CD4-positive, alpha-beta T cell treated with Interleukin-15 for 1 hour (primary cell): ENCODE measurements around the gene NDUFA7.
"Not testable (repeated sequence)": the region's sequence is repeated elsewhere in the genome, so short reads cannot be mapped to it uniquely, and the experiment has no call there.

ENCODE experiments used
- DNase-seq: peaks from one replicate; pipeline ENCODE4 v3.0.0-alpha.2; 2020

Gene NDUFA7

DNA sequence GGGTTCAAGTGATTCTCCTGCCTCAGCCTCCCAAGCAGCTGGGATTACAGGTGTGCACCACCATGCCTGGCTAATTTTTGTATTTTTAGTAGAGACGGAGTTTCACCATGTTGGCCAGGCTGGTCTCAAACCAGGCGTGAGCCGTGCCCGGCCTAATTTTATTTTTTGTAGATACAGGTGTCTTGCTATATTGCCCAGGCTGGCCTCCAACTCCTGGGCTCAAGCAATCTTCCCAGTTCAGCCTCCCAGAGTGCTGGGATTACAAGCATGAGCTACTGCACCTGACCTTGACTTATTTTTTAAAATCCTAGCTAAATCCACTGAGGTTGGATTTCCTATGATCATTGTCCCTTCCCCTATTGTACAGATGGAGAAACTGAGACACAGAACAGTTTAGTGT is 20.3 kb upstream of the NDUFA7 start:
- not testable (repeated sequence) for DNase-seq

DNA sequence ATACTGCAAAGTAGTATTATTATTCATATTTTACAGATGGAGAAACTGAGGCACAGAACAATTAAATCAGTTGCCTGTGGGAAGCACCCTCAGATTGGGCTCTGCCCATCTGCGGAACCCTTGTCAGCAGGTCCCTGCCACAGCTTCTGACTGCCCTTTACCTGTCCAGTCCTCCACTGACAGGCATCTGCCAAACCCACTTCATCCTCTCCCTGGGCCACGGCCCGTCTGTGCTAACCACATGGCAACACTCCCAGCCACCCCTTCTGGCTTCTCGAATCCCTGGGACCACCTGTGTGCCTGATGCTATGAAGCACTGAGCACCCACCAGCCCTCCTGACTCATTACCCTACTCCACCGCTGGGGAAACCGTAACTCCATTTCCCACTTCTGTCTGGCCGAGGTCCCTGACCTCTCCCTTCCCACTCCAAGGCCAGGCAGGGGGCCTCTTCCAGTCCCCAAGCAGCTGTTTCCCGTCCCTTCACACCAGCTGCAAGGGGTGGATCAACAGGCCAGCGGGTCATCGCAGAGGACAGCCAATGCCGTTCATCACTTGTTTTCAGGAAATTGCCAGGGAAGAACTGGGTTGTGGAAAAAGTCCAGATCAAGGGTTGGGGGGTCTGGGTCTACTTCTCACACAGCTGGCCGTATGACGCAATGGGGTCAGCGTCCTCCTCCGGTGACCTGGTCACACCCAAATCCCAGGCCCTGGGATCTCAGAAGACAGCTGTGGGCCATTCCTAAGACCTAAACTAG is 19.3 kb upstream of the NDUFA7 start:
- no peak for DNase-seq

DNA sequence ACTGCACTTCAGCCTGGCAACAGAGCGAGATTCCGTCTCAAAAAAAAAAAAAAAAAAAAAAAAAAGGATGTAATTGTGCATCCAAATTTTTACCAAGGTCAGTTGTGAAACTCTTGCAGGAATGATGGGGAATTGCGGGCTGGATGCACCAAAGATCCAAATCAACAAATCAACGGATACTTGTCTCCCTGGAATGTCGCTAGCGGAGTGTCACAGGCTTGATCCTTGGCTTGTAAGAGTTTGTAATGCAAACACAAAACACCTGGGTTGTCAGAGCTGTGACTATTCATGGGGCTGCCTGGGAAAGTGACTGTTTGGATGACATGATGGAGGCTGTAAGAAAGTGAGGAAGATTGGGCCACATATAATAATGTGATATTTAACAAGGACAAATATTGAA is 17.7 kb upstream of the NDUFA7 start:
- DNase-seq = no peak

DNA sequence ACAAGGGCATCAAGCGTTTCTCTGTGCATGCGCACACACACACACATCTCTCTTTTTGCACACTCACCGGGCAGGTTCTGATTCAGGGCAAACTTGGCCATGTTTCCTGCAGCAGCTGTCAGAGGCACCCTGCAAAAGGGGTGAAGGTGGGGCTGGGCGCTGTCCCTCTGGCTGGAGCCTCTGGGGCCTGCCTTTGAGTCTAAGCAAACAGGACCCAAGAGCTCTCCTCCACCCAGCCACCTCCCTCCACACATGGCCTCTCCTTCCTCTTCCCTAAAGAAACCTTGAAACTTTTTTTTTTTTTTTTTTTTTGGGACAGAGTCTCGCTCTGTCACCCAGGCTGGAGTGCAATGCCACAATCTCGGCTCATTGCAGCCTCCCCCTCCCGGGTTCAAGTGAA is 16.6 kb upstream of the NDUFA7 start:
- DNase-seq = no peak

DNA sequence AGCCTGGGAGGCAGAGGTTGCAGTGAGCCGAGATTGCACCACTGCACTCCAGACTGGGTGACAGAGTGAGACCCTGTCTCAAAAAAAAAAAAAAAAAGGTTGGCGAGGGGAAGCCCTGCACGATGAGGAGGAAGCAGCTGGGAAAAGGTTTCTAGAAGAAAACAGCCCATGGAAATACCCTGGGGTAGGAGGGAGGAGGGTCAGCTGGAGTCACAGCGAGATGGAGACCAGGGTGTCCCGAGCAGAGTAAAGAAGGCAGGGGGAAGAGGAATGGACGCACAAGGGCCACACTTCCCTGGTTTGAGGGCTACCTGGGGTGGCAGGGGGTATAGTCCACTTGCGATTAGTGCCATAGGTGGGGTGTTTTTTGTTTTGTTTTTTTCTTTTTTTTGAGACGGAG is 15.5 kb upstream of the NDUFA7 start:
- no peak for DNase-seq

DNA sequence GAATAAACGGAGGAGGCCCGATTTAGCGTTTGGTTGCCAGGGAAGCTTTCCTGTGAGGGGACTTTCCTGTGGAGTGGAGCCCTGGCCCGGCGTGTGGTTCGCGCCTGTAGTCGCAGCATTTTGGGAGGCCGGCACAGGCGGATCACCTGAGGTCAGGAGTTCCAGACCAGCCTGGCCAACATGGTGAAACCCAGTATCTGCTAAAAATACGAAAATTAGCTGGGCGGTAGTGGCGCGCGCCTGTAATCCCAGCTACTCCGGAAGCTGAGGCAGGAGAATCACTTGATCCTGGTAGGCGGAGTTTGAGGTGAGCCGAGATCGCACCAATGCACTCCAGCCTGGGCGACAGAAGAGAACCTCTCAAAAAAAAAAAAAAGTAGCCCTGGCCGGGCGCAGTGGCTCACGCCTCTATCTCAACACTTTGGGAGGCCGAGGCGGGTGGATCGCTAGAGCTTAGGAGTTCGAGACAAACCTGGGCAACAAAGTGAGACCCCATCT is 14.9 kb upstream of the NDUFA7 start:
- DNase-seq = no peak

DNA sequence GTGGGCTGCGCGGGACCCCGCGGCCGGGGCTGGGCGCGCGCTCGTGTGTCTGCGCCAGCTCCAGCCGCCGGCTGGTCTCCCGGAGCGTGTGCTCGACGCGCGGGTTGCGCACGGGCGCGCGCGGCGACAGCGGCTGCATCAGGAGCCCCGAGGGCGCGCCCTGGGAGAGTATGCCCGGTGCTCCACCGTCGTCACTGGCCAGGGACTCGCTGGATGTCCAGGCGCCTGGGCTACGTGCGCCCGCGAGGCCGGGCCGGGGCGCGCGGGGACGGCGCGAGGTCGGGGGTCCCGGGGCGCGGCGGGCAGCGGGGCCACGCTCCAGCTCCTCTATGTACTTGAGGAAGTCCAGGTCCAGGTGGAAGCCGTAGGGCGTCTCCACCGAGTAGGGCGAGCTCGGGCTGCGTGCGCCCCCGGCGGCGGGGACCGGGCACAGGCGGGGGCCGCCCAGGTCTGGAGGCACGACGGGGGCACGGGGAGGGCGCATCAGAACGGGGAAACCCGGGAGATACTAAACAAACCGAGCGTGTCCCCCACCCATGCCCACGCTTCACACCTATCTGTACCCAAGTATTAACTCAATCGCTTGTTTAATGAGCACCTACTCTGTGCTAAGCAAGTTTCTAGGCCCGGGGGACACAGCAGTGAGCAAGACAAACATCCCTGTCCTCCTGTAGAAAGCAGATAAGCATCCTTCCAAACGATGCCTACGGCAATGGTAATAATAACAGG is 14.3 kb upstream of the NDUFA7 start:
- peak; percentile 30 for DNase-seq

DNA sequence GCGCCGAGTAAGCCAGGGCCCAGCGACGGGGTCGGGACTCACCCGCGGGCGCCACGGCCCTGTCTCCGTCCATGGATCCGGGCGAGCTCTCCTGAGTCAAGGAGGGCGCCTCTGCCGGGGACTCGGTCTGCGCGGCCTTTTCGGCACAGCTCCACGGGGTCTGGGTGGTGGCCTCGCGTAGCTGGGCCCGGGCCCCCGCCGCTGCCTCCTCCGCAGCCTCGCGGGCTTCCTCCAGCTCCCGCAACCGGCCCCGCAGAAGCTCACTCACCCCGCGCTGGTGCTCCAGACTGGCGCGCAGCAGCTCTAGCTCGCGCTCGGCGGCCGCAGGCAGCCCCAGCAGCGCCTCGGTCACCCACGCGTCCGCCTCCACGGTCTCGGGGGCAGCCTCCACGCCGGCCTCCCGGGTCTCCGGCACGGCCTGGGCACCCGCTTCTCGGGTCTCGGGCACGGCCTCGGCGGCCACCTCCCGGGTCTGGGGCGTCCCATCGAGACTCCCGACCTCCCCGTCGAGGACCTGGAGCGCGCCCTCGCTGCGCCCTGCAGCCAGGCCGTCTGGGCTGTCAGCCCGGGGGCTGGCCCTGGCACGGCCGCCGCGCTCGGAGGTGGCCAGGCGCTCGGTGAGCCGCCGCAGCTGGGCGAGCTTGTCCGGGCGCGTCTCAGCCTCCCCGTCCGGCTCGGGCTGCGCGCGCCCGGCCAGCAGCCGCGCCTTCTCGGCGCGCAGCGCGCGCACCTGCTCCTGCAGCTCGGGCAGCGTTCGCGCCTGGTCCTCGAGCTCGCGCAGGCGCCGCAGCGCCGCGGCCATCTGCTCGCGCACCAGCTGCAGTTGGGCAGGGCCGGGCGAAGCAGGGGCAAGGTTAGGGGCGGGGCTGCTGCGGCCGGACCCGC is 13.5 kb upstream of the NDUFA7 start:
- DNase-seq = peak; percentile 39

DNA sequence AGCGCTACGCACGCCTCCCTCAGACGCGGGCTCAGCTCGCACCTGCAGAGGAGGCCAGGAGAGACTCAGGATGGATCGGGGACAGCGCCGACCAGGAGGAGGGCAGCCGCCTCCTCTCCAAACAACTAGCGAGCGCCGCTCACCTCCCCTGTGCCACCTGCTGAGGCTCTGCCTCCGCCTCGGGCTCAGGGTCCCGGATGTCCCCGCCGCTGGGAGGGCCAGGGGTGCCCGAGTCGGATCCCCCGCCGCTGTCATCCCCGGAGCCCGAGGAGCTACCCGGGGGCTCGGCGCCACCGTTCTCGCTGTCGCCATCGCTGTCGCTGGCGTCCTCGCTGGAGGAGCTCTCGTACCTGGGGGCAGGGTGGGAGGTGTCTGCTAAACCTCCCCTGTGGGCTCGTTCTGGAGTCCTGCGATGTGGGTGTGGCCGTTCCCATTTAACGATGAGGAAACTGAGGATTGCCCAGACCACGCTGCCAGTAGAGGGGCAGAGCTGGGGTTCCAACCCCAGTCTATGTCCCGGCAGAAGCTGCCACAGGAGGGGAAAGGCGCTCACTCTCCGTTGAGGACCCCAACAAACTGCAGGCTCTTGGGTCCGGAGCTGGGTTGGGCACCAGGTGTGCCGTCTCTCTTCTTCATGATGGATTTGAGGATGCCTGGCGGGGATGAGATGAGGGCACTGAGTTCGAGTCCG is 12.7 kb upstream of the NDUFA7 start:
- DNase-seq = no peak

DNA sequence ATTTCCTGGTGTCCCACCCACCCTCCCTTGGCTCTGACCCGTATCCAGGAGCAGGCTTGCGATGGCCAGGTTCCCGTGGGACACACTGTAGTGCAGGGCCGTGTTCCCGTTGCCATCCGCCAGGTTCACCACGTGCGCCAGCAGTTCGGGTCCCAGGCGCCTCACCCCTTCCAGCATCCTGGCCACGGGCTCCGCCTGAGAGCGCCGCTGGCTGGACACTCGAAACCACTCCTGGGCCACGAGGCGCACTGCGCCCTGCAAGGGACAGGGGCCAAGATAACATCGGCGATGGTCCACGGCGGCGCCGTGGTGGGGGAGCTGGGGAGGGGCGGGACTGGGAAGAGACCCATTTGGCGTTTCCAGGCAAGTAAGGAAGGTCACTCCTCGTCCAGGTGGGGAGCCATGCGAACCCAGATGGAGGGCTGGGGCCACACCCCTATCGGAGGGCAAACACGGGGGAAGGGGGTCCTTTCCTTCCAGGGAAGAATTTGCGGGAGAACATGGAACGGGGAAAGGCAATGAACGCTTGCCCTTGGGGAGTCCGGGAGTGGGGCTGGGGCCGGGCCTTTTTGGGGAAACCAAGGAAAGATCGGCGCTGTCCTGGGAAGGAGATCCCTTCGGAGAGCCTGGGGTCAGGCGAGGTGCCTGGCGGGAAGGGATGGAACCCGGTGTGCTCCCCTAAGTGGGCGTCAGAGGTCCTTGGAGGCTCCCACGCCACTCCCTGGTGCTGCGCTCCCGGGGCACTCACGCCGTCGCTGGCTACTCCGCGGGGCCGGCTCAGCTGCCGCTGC is 12.0 kb upstream of the NDUFA7 start:
- DNase-seq = no peak

DNA sequence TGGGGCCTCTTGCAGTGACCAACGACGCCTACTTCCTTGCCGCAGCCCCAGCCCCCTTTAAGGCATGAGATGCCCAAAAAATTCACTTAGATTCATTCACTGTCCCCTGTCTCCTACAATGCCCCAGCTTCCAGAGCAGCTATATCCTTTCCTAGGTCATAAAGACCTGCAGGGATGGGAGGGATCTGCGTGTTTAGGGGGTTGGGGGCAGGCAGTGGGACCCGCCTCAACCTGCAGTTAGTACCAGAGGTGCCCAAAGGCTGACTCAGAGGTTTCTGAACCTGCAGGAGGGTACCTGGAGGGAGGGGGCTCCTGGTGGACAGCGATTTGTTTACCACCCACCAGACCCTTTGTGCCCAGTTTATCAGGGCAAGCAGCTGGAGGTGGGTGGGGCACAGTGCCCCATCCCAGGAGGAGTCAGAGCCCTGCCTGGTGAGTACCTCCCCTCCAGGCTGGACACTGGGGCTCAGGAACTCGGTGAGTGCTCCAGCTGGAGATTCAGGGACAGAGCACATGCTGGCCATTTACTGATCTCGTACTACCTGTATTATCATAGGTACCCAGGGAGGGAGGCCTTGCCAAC is 10.2 kb upstream of the NDUFA7 start:
- DNase-seq = no peak

DNA sequence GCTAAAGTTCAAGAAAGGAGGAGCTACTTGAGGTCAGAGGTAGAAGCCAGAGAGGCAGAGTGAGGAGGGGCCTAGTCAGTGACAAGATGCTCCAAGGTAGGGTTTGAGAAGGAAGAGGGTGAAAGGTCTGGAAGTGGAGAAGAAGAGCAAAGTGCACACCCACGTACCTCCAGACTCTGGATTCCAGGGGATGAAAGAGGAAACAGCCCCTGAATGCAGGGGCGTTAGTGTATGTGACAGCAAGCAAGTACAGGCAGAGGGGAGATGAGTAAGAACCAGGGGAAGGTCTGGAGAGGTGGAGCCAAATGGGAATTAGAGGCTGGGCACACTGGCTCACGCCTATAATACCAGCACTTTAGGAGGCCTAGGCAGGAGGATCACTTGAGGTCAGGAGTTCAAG is 8.8 kb upstream of the NDUFA7 start:
- DNase-seq = no peak

DNA sequence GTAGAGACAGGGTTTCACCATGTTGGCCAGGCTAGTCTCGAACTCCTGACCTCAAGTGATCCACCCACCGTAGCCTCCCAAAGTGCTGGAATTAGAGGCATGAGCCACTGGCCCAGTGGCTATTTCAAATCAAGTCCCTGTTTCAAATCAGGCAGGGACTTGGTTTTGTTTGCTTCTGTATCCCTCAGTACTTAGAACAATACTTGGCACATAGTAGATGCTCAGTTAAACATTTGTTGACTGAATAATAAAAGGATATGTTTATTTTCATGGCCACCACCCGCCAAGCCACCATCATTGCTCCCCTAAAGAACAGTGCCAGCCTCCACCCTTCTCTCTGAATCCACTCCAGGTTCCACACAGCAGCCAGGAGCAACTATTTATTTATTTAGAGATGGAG is 4.3 kb upstream of the NDUFA7 start:
- no peak for DNase-seq

DNA sequence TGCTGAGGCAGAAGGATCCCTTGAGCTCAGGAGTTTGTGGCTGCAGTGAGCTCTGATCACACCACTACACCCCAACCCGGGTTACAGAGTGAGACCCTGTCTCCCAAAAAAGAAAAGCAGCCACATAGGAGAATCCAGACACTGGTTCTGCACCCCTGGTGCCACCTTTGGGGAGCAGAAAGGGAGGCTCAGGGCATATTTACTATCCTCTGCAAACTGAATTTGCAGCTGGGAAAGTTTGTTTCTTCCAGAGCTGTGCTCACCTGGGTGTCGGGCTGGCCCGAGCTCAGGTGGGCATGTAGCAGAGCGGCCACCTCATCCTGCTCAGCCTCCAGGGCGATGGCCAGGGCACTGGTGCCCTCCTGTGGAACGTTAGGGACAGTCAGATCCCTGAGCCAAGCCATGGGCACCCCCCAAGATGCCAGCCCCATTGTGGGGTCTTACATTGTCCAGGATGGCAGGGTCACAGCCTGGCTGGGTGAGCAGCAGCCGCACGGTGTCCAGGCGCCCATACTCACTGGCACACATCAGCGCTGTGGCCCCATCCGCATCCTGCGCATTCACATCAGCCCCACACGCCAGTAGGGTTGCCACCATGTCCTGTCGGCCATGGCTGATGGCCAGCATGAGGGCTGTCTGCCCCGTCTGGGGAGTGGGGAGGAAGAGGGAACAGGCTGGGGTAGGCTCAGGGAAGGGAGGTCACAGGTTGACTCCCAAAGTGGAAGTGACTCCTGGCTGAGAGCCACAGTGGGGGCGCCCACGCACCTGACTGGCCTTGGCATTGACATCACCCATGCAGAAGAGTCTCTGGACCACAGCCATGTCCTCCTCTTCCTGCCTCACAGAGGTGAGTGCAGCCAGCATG is 3.2 kb upstream of the NDUFA7 start:
- DNase-seq = no peak

DNA sequence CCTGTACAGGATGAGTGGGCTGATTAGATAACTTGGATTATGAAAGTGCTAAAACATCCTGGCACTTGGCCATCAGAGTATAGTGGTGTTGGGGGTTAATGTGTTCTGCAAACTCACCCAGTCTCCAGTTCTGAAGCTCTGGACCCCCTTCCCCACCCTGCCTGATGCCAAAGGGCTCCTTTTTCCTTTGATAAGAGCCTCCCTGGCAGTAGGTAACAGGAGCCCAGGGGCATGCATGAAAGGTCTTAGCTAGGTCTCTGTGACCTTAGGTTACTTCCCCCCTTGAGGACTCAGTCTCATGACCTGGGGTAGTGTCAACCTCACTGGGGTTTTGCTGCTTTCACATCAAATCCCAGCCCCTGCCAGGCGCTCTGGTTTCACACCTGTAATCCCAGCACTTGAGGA is 2.6 kb upstream of the NDUFA7 start:
- no peak for DNase-seq

DNA sequence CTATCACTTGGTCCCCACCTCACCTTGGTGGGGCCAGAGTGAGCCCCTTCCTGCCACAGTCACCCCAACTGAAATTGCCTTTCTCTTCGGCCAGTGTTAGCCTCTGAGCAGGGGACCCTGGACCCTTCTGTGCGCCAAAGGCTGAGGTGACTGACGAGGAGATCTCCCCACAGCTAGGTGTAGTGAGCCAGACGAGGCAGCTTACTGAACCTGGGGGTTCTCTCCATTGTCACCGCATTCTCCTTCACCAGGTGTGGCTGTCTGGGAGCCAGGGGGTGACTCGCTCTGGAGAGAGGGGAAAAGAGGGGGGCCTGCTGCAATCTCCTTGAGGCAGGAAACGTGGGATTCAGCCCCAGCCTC is 1.4 kb upstream of the NDUFA7 start:
- DNase-seq = no peak

DNA sequence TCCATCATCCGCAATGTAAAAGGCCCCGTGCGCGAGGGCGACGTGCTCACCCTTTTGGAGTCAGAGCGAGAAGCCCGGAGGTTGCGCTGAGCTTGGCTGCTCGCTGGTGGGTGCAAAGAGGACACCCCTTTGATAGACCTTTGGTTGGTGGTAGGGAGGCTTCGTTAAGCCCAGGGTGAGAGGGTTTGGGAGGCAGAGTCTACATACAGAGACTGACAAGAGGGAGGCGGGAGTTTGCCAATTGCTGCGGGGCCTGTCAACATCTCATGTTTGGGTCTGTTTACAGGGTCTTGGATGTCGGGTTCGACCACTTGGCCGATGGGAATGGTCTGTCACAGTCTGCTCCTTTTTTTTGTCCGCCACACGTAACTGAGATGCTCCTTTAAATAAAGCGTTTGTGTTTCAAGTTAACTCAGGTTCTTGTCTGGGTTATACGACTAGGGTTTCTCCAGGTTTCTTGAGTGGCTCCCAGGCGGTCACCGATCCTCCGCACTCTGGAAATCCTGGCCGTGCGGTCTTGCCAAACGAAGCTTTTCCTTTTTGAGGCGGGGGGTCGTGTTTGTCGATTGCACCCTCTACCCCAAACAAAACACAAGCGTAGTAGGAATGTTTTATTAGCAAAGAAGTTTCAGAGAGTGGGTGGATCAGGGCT is 937 bp upstream of the NDUFA7 start:
- no peak for DNase-seq

DNA sequence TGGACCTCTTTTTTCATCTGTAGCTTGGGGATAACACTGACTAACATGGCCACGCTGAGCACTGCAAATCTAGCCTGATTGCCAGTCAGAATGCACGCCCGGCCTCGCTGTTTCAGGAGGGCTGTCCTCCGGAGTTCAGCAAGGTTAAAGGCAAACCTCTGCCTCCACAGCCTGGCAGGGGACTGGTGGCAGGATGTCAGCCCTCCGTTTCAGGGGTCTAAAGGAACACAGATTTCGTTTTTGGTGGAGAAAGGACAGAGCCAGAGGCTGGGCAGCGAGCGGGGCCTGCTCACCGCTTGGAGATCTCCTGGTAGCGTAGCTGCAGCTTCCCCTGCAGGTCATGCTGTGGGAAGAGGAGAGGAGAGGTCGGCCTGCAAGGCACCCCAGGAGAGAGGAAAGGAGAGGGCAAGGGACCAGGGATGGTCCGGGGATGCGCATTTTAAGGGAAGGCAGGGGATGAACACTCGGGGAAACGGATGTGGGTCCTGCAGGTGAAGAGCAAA is 560 bp downstream of the NDUFA7 start:
- no peak for DNase-seq

DNA sequence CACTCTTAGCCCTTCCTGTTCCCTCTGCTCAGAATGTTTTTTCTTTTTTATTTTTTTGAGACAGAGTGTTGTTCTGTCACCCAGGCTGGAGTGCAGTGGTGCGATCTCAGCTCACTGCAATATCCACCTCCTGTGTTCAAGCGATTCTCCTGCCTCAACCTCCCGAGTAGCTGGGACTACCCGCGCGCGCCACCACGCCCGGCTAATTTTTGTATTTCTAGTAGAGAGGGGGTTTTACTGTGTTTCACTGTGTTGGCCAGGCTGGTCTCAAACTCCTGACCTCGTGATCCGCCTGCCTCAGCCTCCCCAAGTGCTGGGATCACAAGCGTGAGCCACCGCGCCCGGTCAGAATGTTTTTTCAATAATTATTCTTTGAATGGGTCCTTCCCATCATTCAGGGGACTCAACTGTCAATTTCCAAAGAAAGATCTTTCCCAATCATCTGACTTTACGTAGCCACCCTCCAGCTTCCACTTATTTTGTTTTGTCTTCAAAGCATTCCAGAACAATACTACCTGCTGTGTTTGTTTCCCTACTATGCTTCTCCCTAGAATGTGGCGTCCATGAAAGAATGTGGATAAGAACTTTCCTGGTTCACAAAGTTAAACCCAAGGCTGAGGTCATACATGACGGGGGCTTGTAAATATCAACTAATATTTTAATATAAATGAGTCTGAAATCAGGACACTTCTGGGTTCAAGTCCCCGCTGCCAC is 1.2 kb downstream of the NDUFA7 start:
- DNase-seq = no peak
